H9 (cell line): ENCODE measurements around the gene ATG14. TPM values are rescaled to one million over a fixed set of nuclear protein-coding genes. Genes with fewer than 3 reads are reported as not detected.

Experiments used
- DNase-seq: peaks from one replicate; pipeline ENCODE4 v3.0.0-alpha.2; 2017
- H2AFZ ChIP-seq: one replicate; pipeline ENCODE4 v1.6.1; 2013; ENCODE audit warnings: mild to moderate bottlenecking, low read length, control low read depth, moderate library complexity
- H2AK5ac ChIP-seq: 2 replicates; pipeline ENCODE4 v1.6.1; 2013; ENCODE audit warnings: low read length, control low read depth, mixed read lengths; ENCODE audit not compliant: insufficient read length
- H2BK120ac ChIP-seq: one replicate; pipeline ENCODE4 v1.6.1; 2013; ENCODE audit warnings: low read depth, mild to moderate bottlenecking, low read length, control low read depth, inconsistent platforms; ENCODE audit not compliant: poor library complexity, severe bottlenecking
- H2BK12ac ChIP-seq: 2 replicates; pipeline ENCODE4 v1.6.1; 2013; ENCODE audit warnings: low read length, control low read depth, mixed read lengths, low read depth; ENCODE audit not compliant: insufficient read length
- H2BK15ac ChIP-seq: 2 replicates; pipeline ENCODE4 v1.6.1; 2013; ENCODE audit warnings: low read depth, low read length, control low read depth
- H2BK20ac ChIP-seq: one replicate; pipeline ENCODE4 v1.6.1; 2013; ENCODE audit warnings: low read depth, mild to moderate bottlenecking, low read length, control low read depth, inconsistent platforms; ENCODE audit not compliant: poor library complexity, severe bottlenecking
- H2BK5ac ChIP-seq: 2 replicates; pipeline ENCODE4 v1.6.1; 2013; ENCODE audit warnings: low read length, control low read depth, mixed read lengths; ENCODE audit not compliant: insufficient read length
- H3K14ac ChIP-seq: 2 replicates; pipeline ENCODE4 v1.6.1; 2013; ENCODE audit warnings: low read length, control low read depth; ENCODE audit not compliant: insufficient read depth
- H3K18ac ChIP-seq: 2 replicates; pipeline ENCODE4 v1.6.1; 2013; ENCODE audit warnings: low read depth, mild to moderate bottlenecking, mixed read lengths, low read length, control low read depth; ENCODE audit not compliant: insufficient read length
- H3K23ac ChIP-seq: 2 replicates; pipeline ENCODE4 v1.6.1; 2013; ENCODE audit warnings: low read length, control low read depth, mixed read lengths, low read depth; ENCODE audit not compliant: insufficient read length
- H3K23me2 ChIP-seq: 2 replicates; pipeline ENCODE4 v1.6.1; 2013; ENCODE audit warnings: low read depth, mild to moderate bottlenecking, mixed read lengths, low read length, control low read depth; ENCODE audit not compliant: insufficient read length, poor library complexity, severe bottlenecking
- H3K27ac ChIP-seq: 2 replicates; pipeline ENCODE4 v1.5.1; 2013; ENCODE audit warnings: low read length, control low read depth, mixed read lengths, low read depth; ENCODE audit not compliant: insufficient read length
- H3K27me3 ChIP-seq: 2 replicates; pipeline ENCODE4 v1.6.1; 2013; ENCODE audit warnings: low read length, control low read depth, inconsistent platforms; ENCODE audit not compliant: insufficient read depth
- H3K4ac ChIP-seq: 2 replicates; pipeline ENCODE4 v1.6.1; 2013; ENCODE audit warnings: low read depth, mild to moderate bottlenecking, control low read depth, inconsistent platforms, low read length, moderate library complexity
- H3K4me1 ChIP-seq: 2 replicates; pipeline ENCODE4 v1.6.1; 2013; ENCODE audit warnings: low read length, control low read depth, inconsistent platforms; ENCODE audit not compliant: insufficient read depth
- H3K4me2 ChIP-seq: 2 replicates; pipeline ENCODE4 v1.6.1; 2013; ENCODE audit warnings: low read length, control low read depth, mixed read lengths; ENCODE audit not compliant: insufficient read length, insufficient read depth
- H3K56ac ChIP-seq: 2 replicates; pipeline ENCODE4 v1.6.1; 2013; ENCODE audit warnings: low read depth, mild to moderate bottlenecking, mixed read lengths, low read length, control low read depth; ENCODE audit not compliant: insufficient read length
- H3K79me1 ChIP-seq: 2 replicates; pipeline ENCODE4 v1.6.1; 2013; ENCODE audit warnings: low read depth, mild to moderate bottlenecking, moderate library complexity, low read length, control low read depth, inconsistent platforms; ENCODE audit not compliant: insufficient read depth, poor library complexity, severe bottlenecking
- H3K79me2 ChIP-seq: 2 replicates; pipeline ENCODE4 v1.6.1; 2013; ENCODE audit warnings: low read length, control low read depth, inconsistent platforms; ENCODE audit not compliant: insufficient read depth
- H3K9ac ChIP-seq: 2 replicates; pipeline ENCODE4 v1.6.1; 2013; ENCODE audit warnings: low read length, control low read depth, mixed read lengths; ENCODE audit not compliant: insufficient read length; ENCODE audit errors: extremely low read depth
- H3K9me3 ChIP-seq: one replicate; pipeline ENCODE4 v1.6.1; 2013; ENCODE audit warnings: low read depth, low read length, inconsistent platforms; ENCODE audit not compliant: control insufficient read depth
- H3T11ph ChIP-seq: one replicate; pipeline ENCODE4 v1.6.1; 2013; ENCODE audit warnings: mild to moderate bottlenecking, low read length, control low read depth, inconsistent platforms
- H4K20me1 ChIP-seq: one replicate; pipeline ENCODE4 v1.6.1; 2013; ENCODE audit not compliant: control insufficient read depth, insufficient read length, insufficient read depth
- H4K5ac ChIP-seq: 2 replicates; pipeline ENCODE4 v1.6.1; 2013; ENCODE audit warnings: low read depth, mild to moderate bottlenecking, mixed read lengths, low read length, control low read depth; ENCODE audit not compliant: insufficient read length
- H4K8ac ChIP-seq: replicated peaks from 2 replicates; pipeline ENCODE4 v1.6.1; 2013; ENCODE audit warnings: low read length, control low read depth, mixed read lengths, low read depth; ENCODE audit not compliant: insufficient read length
- H4K91ac ChIP-seq: 2 replicates; pipeline ENCODE4 v1.6.1; 2013; ENCODE audit warnings: low read depth, mild to moderate bottlenecking, moderate library complexity, mixed read lengths, low read length, control low read depth; ENCODE audit not compliant: insufficient read length
- H3K27ac Mint-ChIP-seq, 3 experiments: 2 replicates in 2 of 3; 3 replicates in 1 of 3; pipeline ENCODE4 v1.8.0; 2020 to 2021; ENCODE audit warnings: mixed read lengths in 3 of 3, mild to moderate bottlenecking in 1 of 3, moderate library complexity in 1 of 3
- H3K27me3 Mint-ChIP-seq: 2 replicates; pipeline ENCODE4 v1.8.0; 2021; ENCODE audit warnings: low read depth, mild to moderate bottlenecking, moderate library complexity, mixed read lengths
- H3K36me3 Mint-ChIP-seq, 3 experiments: 2 replicates in 2 of 3; 3 replicates in 1 of 3; pipeline ENCODE4 v1.8.0; 2020 to 2021; ENCODE audit warnings: low read depth in 3 of 3, mixed read lengths in 3 of 3; ENCODE audit not compliant: insufficient read depth in 1 of 3
- H3K4me1 Mint-ChIP-seq, 2 experiments: 2 replicates each; pipeline ENCODE4 v1.8.0; 2020; ENCODE audit warnings: mixed read lengths in 2 of 2
- H3K4me3 Mint-ChIP-seq, 2 experiments: 2 replicates in 1 of 2; 3 replicates in 1 of 2; pipeline ENCODE4 v1.8.0; 2020 to 2021; ENCODE audit warnings: mild to moderate bottlenecking in 2 of 2, mixed read lengths in 2 of 2, moderate library complexity in 1 of 2
- H3K9me3 Mint-ChIP-seq, 2 experiments: 2 replicates in 1 of 2; 3 replicates in 1 of 2; pipeline ENCODE4 v1.8.0; 2020; ENCODE audit warnings: mild to moderate bottlenecking in 2 of 2, mixed read lengths in 2 of 2, moderate library complexity in 1 of 2
- CTCF ChIP-seq: fragments of 200-600 bp; sonication (generic); conservative IDR thresholded peaks from 3 replicates; pipeline ENCODE4 v1.8.0; 2021; ENCODE audit warnings: antibody characterized with exemption, mild to moderate bottlenecking
- WGBS: extraction: QIAGEN DNeasy Blood & Tissue Kit; methylation state at CpG from one replicate; pipeline ENCODE4 v1.1.7; 2013; ENCODE audit warnings: missing lambda C conversion rate, low lambda C conversion rate, mixed read lengths; ENCODE audit not compliant: insufficient read length; ENCODE audit errors: extremely low coverage; 5-methylcytosine and 5-hydroxymethylcytosine counted together
- total RNA-seq: library from RNA; stranded (reverse); gene quantifications from 2 replicates; pipeline ENCODE4 v1.2.1, GENCODE V29; 2021

The ATG14 gene
- total RNA-seq, 1 experiment from 2014 or later: 13.6 TPM

- WGBS: no CpG with 5 or more reads among the region's 3 CpGs
Observed at GRCh38 chr14:55414551-55414950, 2.9 kb upstream of the ATG14 start.

More at GRCh38 chr14:55414551-55414950, 2.9 kb upstream of the ATG14 start:
- no peak overlapping the region for H2AFZ ChIP-seq
- no peak overlapping the region for H2BK120ac ChIP-seq
- Mint-ChIP-seq H3K27ac (no peak overlapping the region), H3K4me1 (peaks cover 26 to 31% of the 10 kb centered on the region in 2 experiments), H3K9me3 (no peaks in the 10 kb centered on the region; a peak in 1 of 5 replicates), H3K4me3 (no peak overlapping the region), H3K36me3 (no peaks in the 10 kb centered on the region), H3K27me3 (peaks cover 5% of the 10 kb centered on the region; the same call in 1 of the 2 replicates)
- no peak overlapping the region for H3K18ac ChIP-seq
- H3K23me2 ChIP-seq: peaks cover 4% of the 10 kb centered on the region
- H4K8ac ChIP-seq: no peak overlapping the region
- DNase-seq: no peak
- no peak overlapping the region for H2BK15ac ChIP-seq
- no peak overlapping the region for H3K23ac ChIP-seq
- H3K56ac ChIP-seq: no peak overlapping the region
- H3K79me1 ChIP-seq: no peaks in the 10 kb centered on the region
- H3K4ac ChIP-seq: no peak overlapping the region
- H2BK12ac ChIP-seq: no peak overlapping the region
- no peak overlapping the region for H3K27ac ChIP-seq
- H3K14ac ChIP-seq: no peak overlapping the region
- no peak for TF ChIP-seq CTCF
- H3T11ph ChIP-seq: no peak overlapping the region
- no peak overlapping the region for H4K5ac ChIP-seq
- H2BK20ac ChIP-seq: no peak overlapping the region
- H3K4me2 ChIP-seq: no peak overlapping the region
- no peak overlapping the region for H2BK5ac ChIP-seq
- no peak overlapping the region for H2AK5ac ChIP-seq
- H3K9me3 ChIP-seq: no peaks in the 10 kb centered on the region
- no peak overlapping the region for H3K9ac ChIP-seq
- no peaks in the 10 kb centered on the region for H4K20me1 ChIP-seq
- no peak overlapping the region for H4K91ac ChIP-seq
- no peaks in the 10 kb centered on the region for H3K27me3 ChIP-seq
- H3K79me2 ChIP-seq: peaks cover 8% of the 10 kb centered on the region; the same call in 1 of the 2 replicates
- H3K4me1 ChIP-seq: no peaks in the 10 kb centered on the region
